Trophoblast cell (in vitro differentiated cells and primary cell): Measurements from ENCODE around the gene CSH2.
"Not testable (repeated sequence)": the region's sequence is repeated elsewhere in the genome, so short reads cannot be mapped to it uniquely, and the experiment has no call there.

Experiments
- DNase-seq, 2 donors: peaks; one replicate each; pipeline ENCODE4 v3.0.0-alpha.2; 2016
- H2AFZ ChIP-seq: 2 replicates; pipeline ENCODE4 v1.6.1; 2013; ENCODE audit warnings: low read length, moderate library complexity, mild to moderate bottlenecking; ENCODE audit not compliant: insufficient read depth, poor library complexity
- H2AK5ac ChIP-seq: 2 replicates; pipeline ENCODE4 v1.6.1; 2013; ENCODE audit warnings: mild to moderate bottlenecking, low read length
- H2BK120ac ChIP-seq: 2 replicates; pipeline ENCODE4 v1.6.1; 2013; ENCODE audit warnings: low read length, mild to moderate bottlenecking, moderate library complexity; ENCODE audit not compliant: insufficient read depth, poor library complexity
- H2BK12ac ChIP-seq: 2 replicates; pipeline ENCODE4 v1.6.1; 2013; ENCODE audit warnings: mild to moderate bottlenecking, low read length, moderate library complexity
- H2BK5ac ChIP-seq: 2 replicates; pipeline ENCODE4 v1.6.1; 2013; ENCODE audit warnings: low read length, low read depth, moderate library complexity, mild to moderate bottlenecking; ENCODE audit not compliant: poor library complexity
- H3K14ac ChIP-seq: 2 replicates; pipeline ENCODE4 v1.6.1; 2013; ENCODE audit warnings: mild to moderate bottlenecking, low read length
- H3K18ac ChIP-seq: 2 replicates; pipeline ENCODE4 v1.6.1; 2013; ENCODE audit warnings: mild to moderate bottlenecking, low read length
- H3K23ac ChIP-seq: 2 replicates; pipeline ENCODE4 v1.6.1; 2013; ENCODE audit warnings: low read length
- H3K27ac ChIP-seq: 2 replicates; pipeline ENCODE4 v1.5.1; 2013; ENCODE audit warnings: low read depth, mild to moderate bottlenecking, inconsistent platforms, low read length, moderate library complexity
- H3K27me3 ChIP-seq: 2 replicates; pipeline ENCODE4 v1.6.1; 2013; ENCODE audit warnings: inconsistent platforms, mild to moderate bottlenecking, low read length, moderate library complexity; ENCODE audit not compliant: insufficient read depth
- H3K36me3 ChIP-seq, 2 experiments: 1 replicate in 1 of 2; 2 replicates in 1 of 2; pipeline ENCODE4 v1.6.1; 2013; ENCODE audit warnings: low read length in 2 of 2, mild to moderate bottlenecking in 2 of 2, moderate library complexity in 1 of 2; ENCODE audit not compliant: insufficient read depth in 2 of 2, control insufficient read depth in 1 of 2
- H3K4ac ChIP-seq: 2 replicates; pipeline ENCODE4 v1.6.1; 2013; ENCODE audit warnings: low read depth, mild to moderate bottlenecking, low read length, moderate library complexity
- H3K4me1 ChIP-seq, 2 experiments: 1 replicate in 1 of 2; 2 replicates in 1 of 2; pipeline ENCODE4 v1.6.1; 2013; ENCODE audit warnings: low read length in 2 of 2, mild to moderate bottlenecking in 2 of 2, moderate library complexity in 1 of 2; ENCODE audit not compliant: insufficient read depth in 2 of 2, control insufficient read depth in 1 of 2
- H3K4me2 ChIP-seq: 2 replicates; pipeline ENCODE4 v1.6.1; 2013; ENCODE audit warnings: inconsistent platforms, mild to moderate bottlenecking, low read length, moderate library complexity
- H3K4me3 ChIP-seq: 2 replicates; pipeline ENCODE4 v1.5.1; 2013; ENCODE audit warnings: mild to moderate bottlenecking, low read depth, low read length, inconsistent platforms
- H3K79me1 ChIP-seq: one replicate; pipeline ENCODE4 v1.6.1; 2013; ENCODE audit warnings: low read length
- H3K79me2 ChIP-seq: 2 replicates; pipeline ENCODE4 v1.6.1; 2013; ENCODE audit warnings: low read length, mild to moderate bottlenecking; ENCODE audit not compliant: control insufficient read depth, insufficient read depth, poor library complexity
- H3K9ac ChIP-seq: 2 replicates; pipeline ENCODE4 v1.6.1; 2013; ENCODE audit warnings: mild to moderate bottlenecking, low read length
- H3K9me3 ChIP-seq: 2 replicates; pipeline ENCODE4 v1.6.1; 2013; ENCODE audit warnings: low read depth, mild to moderate bottlenecking, control low read depth, inconsistent platforms, low read length; ENCODE audit not compliant: insufficient read depth
- H4K12ac ChIP-seq: 2 replicates; pipeline ENCODE4 v1.6.1; 2013; ENCODE audit warnings: low read depth, mild to moderate bottlenecking, low read length, moderate library complexity
- H4K8ac ChIP-seq: 2 replicates; pipeline ENCODE4 v1.6.1; 2013; ENCODE audit warnings: low read depth, mild to moderate bottlenecking, low read length, moderate library complexity
- H4K91ac ChIP-seq: one replicate; pipeline ENCODE4 v1.6.1; 2013; ENCODE audit warnings: low read depth, mild to moderate bottlenecking, low read length, moderate library complexity
- WGBS: extraction: QIAGEN DNeasy Blood & Tissue Kit; methylation state at CpG from one replicate; pipeline ENCODE4 v1.1.7; 2013; ENCODE audit warnings: missing lambda C conversion rate; ENCODE audit not compliant: insufficient read length, insufficient coverage; ENCODE audit errors: extremely low coverage; 5-methylcytosine and 5-hydroxymethylcytosine counted together

The CSH2 gene

DNA sequence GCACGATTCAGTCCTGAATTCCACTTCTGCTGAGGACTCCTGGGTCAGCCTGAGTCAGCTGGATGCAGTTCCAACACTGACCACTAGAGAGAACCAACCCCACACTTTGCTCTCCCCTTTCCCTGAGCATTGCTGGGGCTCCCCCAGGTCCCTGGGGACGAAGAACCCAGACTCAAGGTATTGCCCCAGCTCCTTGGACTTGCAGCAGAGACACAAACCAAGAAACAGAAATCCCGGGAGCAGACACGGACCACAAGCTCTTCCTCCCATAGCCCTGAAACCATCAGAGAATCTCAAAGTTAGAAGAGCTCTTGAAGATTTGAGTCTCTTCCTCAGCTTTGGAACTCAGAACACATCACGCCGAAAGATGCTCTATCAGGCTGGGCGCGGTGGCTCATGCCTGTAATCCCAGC, 45.8 kb upstream of the CSH2 start:
- no peak overlapping the region for H3K23ac ChIP-seq
- no peak overlapping the region for H2BK120ac ChIP-seq
- H3K14ac ChIP-seq = no peak overlapping the region
- no peak overlapping the region for H2BK12ac ChIP-seq
- no peak overlapping the region for H3K4ac ChIP-seq
- H3K4me2 ChIP-seq = no peak overlapping the region
- H3K79me1 ChIP-seq = no peaks in the 10 kb centered on the region
- no peaks in the 10 kb centered on the region for H3K36me3 ChIP-seq
- no peaks in the 10 kb centered on the region for H3K4me1 ChIP-seq
- no peaks in the 10 kb centered on the region for H3K79me2 ChIP-seq
- no peak overlapping the region for H2AFZ ChIP-seq
- no peak overlapping the region for H4K12ac ChIP-seq
- DNase-seq = peak; percentile 10 to 57
- no peak overlapping the region for H4K8ac ChIP-seq
- H3K18ac ChIP-seq = no peak overlapping the region
- no peak overlapping the region for H4K91ac ChIP-seq
- WGBS = no CpG with 5 or more reads among the region's 8 CpGs
- no peaks in the 10 kb centered on the region for H3K9me3 ChIP-seq
- H2BK5ac ChIP-seq = no peak overlapping the region
- no peak overlapping the region for H3K27ac ChIP-seq
- no peak overlapping the region for H2AK5ac ChIP-seq
- H3K4me3 ChIP-seq = no peak overlapping the region
- H3K27me3 ChIP-seq = no peaks in the 10 kb centered on the region
- no peak overlapping the region for H3K9ac ChIP-seq

- not testable (repeated sequence) for H3K79me1 ChIP-seq, H3K4me3 ChIP-seq, H2AK5ac ChIP-seq, H3K9ac ChIP-seq, H4K12ac ChIP-seq, H3K14ac ChIP-seq, H3K27me3 ChIP-seq, H3K4me2 ChIP-seq, DNase-seq, H3K4me1 ChIP-seq, H4K91ac ChIP-seq, H2BK5ac ChIP-seq, H2AFZ ChIP-seq, H3K4ac ChIP-seq, H3K23ac ChIP-seq, H3K79me2 ChIP-seq, H3K18ac ChIP-seq, H2BK12ac ChIP-seq, H4K8ac ChIP-seq, H3K27ac ChIP-seq, H3K9me3 ChIP-seq, H3K36me3 ChIP-seq, H2BK120ac ChIP-seq
- no CpG with 5 or more reads among the region's 10 CpGs for WGBS
These were observed 45.4 kb upstream of the CSH2 start, which contains the start of gene GH1 for GRCh38 chr17:63918789-63919305. TSS of gene GH1 (minus strand) at chr17:63918839. CDS start at chr17:63918776, 63 bp downstream.

DNA sequence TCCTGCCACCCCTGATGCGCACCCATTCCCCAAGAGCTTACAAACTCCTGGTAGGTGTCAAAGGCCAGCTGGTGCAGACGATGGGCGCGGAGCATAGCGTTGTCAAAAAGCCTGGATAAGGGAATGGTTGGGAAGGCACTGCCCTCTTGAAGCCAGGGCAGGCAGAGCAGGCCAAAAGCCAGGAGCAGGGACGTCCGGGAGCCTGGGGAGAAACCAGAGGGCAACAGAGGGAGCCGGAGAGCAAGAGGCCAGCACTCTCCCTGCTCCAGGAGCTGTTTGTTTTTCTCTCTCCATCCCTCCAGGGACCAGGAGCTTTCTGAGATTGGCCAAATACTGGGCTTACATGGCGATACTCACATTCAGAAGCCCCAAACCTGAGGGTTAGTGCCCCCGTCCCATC, 44.8 kb upstream of the CSH2 start:
- no peak overlapping the region for H3K18ac ChIP-seq
- no peaks in the 10 kb centered on the region for H3K36me3 ChIP-seq
- H3K27me3 ChIP-seq = no peaks in the 10 kb centered on the region
- H3K4me2 ChIP-seq = no peak overlapping the region
- no peak overlapping the region for H2BK120ac ChIP-seq
- no peaks in the 10 kb centered on the region for H3K79me1 ChIP-seq
- no peak overlapping the region for H2AK5ac ChIP-seq
- no peak for DNase-seq
- H3K9me3 ChIP-seq = no peaks in the 10 kb centered on the region
- H3K79me2 ChIP-seq = no peaks in the 10 kb centered on the region
- no peak overlapping the region for H4K12ac ChIP-seq
- H2BK5ac ChIP-seq = no peak overlapping the region
- no peak overlapping the region for H3K27ac ChIP-seq
- H2BK12ac ChIP-seq = no peak overlapping the region
- H3K4ac ChIP-seq = no peak overlapping the region
- no peaks in the 10 kb centered on the region for H3K4me1 ChIP-seq
- no peak overlapping the region for H3K4me3 ChIP-seq
- no peak overlapping the region for H4K91ac ChIP-seq
- H2AFZ ChIP-seq = no peak overlapping the region
- no CpG with 5 or more reads among the region's 10 CpGs for WGBS
- no peak overlapping the region for H3K14ac ChIP-seq
- no peak overlapping the region for H4K8ac ChIP-seq
- no peak overlapping the region for H3K23ac ChIP-seq
- H3K9ac ChIP-seq = no peak overlapping the region

GRCh38 chr17:63917646-63918045, 44.2 kb upstream of the CSH2 start:
- no peak overlapping the region for H3K23ac ChIP-seq
- WGBS = no CpG with 5 or more reads among the region's 13 CpGs
- H2BK120ac ChIP-seq = no peak overlapping the region
- no peak overlapping the region for H2BK12ac ChIP-seq
- H3K4me2 ChIP-seq = no peak overlapping the region
- H3K79me1 ChIP-seq = no peaks in the 10 kb centered on the region
- no peak overlapping the region for H4K12ac ChIP-seq
- no peak overlapping the region for H3K4ac ChIP-seq
- no peak overlapping the region for H2AFZ ChIP-seq
- no peak for DNase-seq
- no peak overlapping the region for H3K4me3 ChIP-seq
- H3K79me2 ChIP-seq = no peaks in the 10 kb centered on the region
- H3K36me3 ChIP-seq = no peaks in the 10 kb centered on the region
- H2AK5ac ChIP-seq = no peak overlapping the region
- no peak overlapping the region for H3K18ac ChIP-seq
- H3K9me3 ChIP-seq = no peaks in the 10 kb centered on the region
- no peak overlapping the region for H4K8ac ChIP-seq
- H3K4me1 ChIP-seq = no peaks in the 10 kb centered on the region
- no peak overlapping the region for H2BK5ac ChIP-seq
- no peak overlapping the region for H4K91ac ChIP-seq
- no peak overlapping the region for H3K9ac ChIP-seq
- H3K27ac ChIP-seq = no peak overlapping the region
- H3K14ac ChIP-seq = no peak overlapping the region
- H3K27me3 ChIP-seq = no peaks in the 10 kb centered on the region
